Measurements from ENCODE around the gene ZNF275. TPM values are rescaled to one million over a fixed set of nuclear protein-coding genes. Genes with fewer than 3 reads are reported as not detected.

Gene ZNF275
- total and polyA plus RNA-seq, 10 of the 15 experiments (the other 5 are each of a cell fraction or from before 2014, with no cell fraction given), result 1.3 to 17.4 (median 6.2) TPM

GRCh38 chrX:153396320-153397195 is 62.6 kb downstream of the ZNF275 start:
- RAD21 ChIA-PET (ENCODE audit: unreplicated experiment), result no interaction called here
- intact Hi-C loops (cut with micrococcal nuclease; ENCODE audit: unreplicated experiment) (no loop called here), in situ Hi-C loops (cut with MboI) (no loop called here)
- Histone ChIP-seq H3K9me3 (replicated peaks; ENCODE audit: control insufficient read depth, insufficient read depth, low read length) (no peaks in the 10 kb centered on the region; the same call in 2 of the 3 replicates), H3K4me1 (ENCODE audit: control insufficient read depth, insufficient read depth, low read length) (no peaks in the 10 kb centered on the region), H3K36me3 (ENCODE audit: control insufficient read depth in 2 of 2, insufficient read depth in 2 of 2, low read length in 1 of 2) (no peaks in the 10 kb centered on the region), H3K27ac (ENCODE audit: control insufficient read depth, insufficient read depth) (no peak overlapping the region), H3K79me2 (ENCODE audit: control insufficient read depth, insufficient read depth, low read length) (no peaks in the 10 kb centered on the region), H2AFZ (ENCODE audit: control insufficient read depth, low read depth, low read length) (no peak overlapping the region), H3K4me2 (ENCODE audit: control insufficient read depth, insufficient read depth) (no peak overlapping the region), H3K9ac (ENCODE audit: control insufficient read depth, insufficient read depth, low read length) (no peak overlapping the region), H3K4me3 (no peak overlapping the region), H4K20me1 (ENCODE audit: control insufficient read depth, insufficient read depth) (no peaks in the 10 kb centered on the region), H3K27me3 (replicated peaks in 1 of 2; ENCODE audit: control insufficient read depth in 2 of 2, insufficient read depth in 2 of 2, low read length in 1 of 2) (no peaks in the 10 kb centered on the region; a peak in 1 of 4 replicates)
- ATAC-seq, result no peak
- CTCF ChIA-PET, result no interaction called here
- DNase-seq (ENCODE audit: low read depth, low spot score), result no peak
- FAIRE-seq, result no peak
- no TSS peak for BruUV-seq (replicated peaks)
- WGBS (ENCODE audit: insufficient coverage, insufficient replicate concordance, low lambda C conversion rate, missing lambda C conversion rate), result 56% methylated on average over 23 of the region's 26 CpGs
- POLR2A ChIA-PET, result no interaction called here
- no peak for TF ChIP-seq HCFC1 (IDR thresholded peaks at IDR 0.05; ENCODE audit: low read length)
- TF ChIP-seq LARP7 (IDR thresholded peaks at IDR 0.05), result no peak
- no peak for TF ChIP-seq JUNB (IDR thresholded peaks at IDR 0.05)
- SMC1A ChIA-PET (ENCODE audit: uncharacterized antibody, unreplicated experiment), result no interaction called here

GRCh38 chrX:153397256-153397960 is 63.5 kb downstream of the ZNF275 start:
- H3K36me3 ChIP-seq (ENCODE audit: control insufficient read depth in 2 of 2, insufficient read depth in 2 of 2, low read length in 1 of 2), result no peaks in the 10 kb centered on the region
- intact Hi-C loops (cut with micrococcal nuclease; ENCODE audit: unreplicated experiment) (no loop called here), in situ Hi-C loops (cut with MboI) (no loop called here)
- no peak overlapping the region for H3K9ac ChIP-seq (ENCODE audit: control insufficient read depth, insufficient read depth, low read length)
- TF ChIP-seq RUNX3 (IDR thresholded peaks at IDR 0.05; ENCODE audit: low read length), result no peak
- no peak for TF ChIP-seq RCOR1 (conservative IDR thresholded peaks at IDR 0.05; ENCODE audit: low read depth, low read length)
- DNase-seq (ENCODE audit: low read depth, low spot score) (no peak), ATAC-seq (no peak), FAIRE-seq (no peak)
- no peaks in the 10 kb centered on the region for H3K4me1 ChIP-seq (ENCODE audit: control insufficient read depth, insufficient read depth, low read length)
- no TSS peak for BruUV-seq (replicated peaks)
- ChIA-PET CTCF (no interaction called here), RAD21 (ENCODE audit: unreplicated experiment) (no interaction called here), SMC1A (ENCODE audit: uncharacterized antibody, unreplicated experiment) (no interaction called here), POLR2A (no interaction called here)
- no peaks in the 10 kb centered on the region for H4K20me1 ChIP-seq (ENCODE audit: control insufficient read depth, insufficient read depth)
- no peaks in the 10 kb centered on the region for H3K79me2 ChIP-seq (ENCODE audit: control insufficient read depth, insufficient read depth, low read length)
- WGBS (ENCODE audit: insufficient coverage, insufficient replicate concordance, low lambda C conversion rate, missing lambda C conversion rate), result 61% methylated on average over 25 of the region's 27 CpGs
- H2AFZ ChIP-seq (ENCODE audit: control insufficient read depth, low read depth, low read length), result no peak overlapping the region
- H3K27me3 ChIP-seq (replicated peaks in 1 of 2; ENCODE audit: control insufficient read depth in 2 of 2, insufficient read depth in 2 of 2, low read length in 1 of 2), result no peaks in the 10 kb centered on the region
- no peak overlapping the region for H3K27ac ChIP-seq (ENCODE audit: control insufficient read depth, insufficient read depth)
- no peaks in the 10 kb centered on the region; the same call in 2 of the 3 replicates for H3K9me3 ChIP-seq (replicated peaks; ENCODE audit: control insufficient read depth, insufficient read depth, low read length)
- no peak overlapping the region for H3K4me2 ChIP-seq (ENCODE audit: control insufficient read depth, insufficient read depth)
- no peak overlapping the region for H3K4me3 ChIP-seq
